HG03457 (cell line): ENCODE results near the gene TSHZ2.

ENCODE experiments used
- ATAC-seq: cut with Tn5 transposase; IDR thresholded peaks from one replicate; pipeline ENCODE4 v1.9.1; 2021; ENCODE audit warnings: moderate number of reproducible peaks; ENCODE audit not compliant: unreplicated experiment

Gene TSHZ2

GRCh38 chr20:53274365-53274764 lies 302.2 kb downstream of the TSHZ2 start:
- no peak for ATAC-seq

GRCh38 chr20:53274807-53275206 lies 302.6 kb downstream of the TSHZ2 start:
- no peak for ATAC-seq

DNA sequence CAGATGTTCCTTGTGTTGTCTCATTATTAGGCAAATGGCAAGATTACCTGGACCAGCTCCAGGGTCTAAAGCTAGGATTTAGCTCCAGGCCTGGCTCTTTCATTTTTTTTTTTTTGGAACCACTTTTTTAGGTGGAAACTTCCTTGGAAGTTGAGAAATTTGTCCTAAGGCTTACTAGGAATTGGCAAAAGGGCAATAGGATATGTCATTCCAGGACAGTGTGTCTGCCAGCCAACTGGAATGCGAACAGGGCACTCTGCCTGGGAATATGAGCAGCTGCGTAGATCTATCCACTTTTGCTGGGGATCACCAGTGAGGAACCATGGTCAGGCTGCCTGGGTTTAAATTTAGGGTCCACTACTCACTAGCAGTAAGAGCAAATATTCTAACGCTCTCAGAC lies 304.0 kb downstream of the TSHZ2 start:
- no peak for ATAC-seq

DNA sequence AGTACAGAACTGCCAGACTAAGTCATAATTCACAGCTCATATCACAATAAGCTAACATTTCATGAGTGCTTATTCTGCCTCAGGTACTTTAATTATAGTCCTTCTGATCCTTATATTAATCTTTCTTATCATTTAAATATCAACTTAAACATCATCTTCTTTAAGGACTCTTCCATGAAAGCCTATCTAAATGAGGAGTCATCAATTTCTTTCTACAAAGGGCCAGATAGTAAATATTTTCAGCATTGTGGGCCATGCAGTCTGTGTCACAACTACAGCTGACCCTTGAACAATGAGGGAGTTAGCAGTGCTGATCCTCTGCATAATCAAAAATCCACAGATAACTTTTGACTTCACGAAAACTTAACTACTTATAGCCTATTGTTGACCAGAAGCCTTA lies 306.4 kb downstream of the TSHZ2 start:
- no peak for ATAC-seq

GRCh38 chr20:53279735-53280134 lies 307.6 kb downstream of the TSHZ2 start:
- no peak for ATAC-seq

DNA sequence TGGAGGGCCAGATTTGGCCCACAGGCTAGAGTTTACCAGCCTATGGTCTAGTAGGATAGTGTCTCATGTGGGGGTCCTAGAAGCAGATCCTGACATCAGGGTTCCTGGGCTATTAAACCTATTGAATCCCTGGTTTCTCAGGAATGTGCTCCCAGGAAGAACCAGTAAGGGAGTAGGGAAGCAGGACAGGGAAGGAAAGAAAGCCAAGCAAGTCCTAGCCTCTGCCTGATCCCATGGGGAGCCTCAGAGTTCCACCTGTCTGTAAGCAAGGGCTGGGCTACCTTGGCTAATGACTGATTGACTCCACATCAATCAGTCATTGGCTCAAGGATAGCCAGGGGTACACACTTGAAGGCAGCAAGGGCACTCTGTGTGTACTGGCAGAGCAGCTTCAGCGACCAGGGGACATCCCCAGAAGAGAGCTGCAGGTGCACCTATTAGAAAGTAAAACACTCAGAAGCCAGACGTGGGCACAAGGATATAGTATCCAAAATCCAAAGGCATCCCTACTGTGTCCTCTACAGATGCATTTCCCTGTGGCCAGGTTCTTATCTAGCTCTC lies 309.5 kb downstream of the TSHZ2 start:
- no peak for ATAC-seq

- no peak for ATAC-seq
Measured at GRCh38 chr20:53282217-53282955, 310.2 kb downstream of the TSHZ2 start.

DNA sequence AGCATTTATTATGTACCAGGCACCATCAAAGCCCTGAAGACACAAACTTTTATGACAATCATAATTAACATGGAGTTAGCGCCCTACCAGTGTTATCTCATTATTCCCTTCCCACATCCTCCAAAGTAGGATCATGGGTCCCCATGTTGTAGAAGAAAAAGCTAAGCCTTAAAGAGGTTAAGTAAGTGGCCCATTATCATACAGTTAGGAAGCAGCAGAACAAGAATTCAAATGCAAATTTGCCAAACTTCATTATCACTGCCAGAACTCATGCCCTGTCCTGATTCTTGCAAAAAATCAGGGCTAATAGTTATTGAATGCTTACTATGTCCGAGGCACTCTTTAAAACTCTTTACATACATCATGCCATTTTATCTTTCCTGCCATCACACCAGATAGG lies 310.9 kb downstream of the TSHZ2 start:
- no peak for ATAC-seq

- ATAC-seq: no peak
Measured at GRCh38 chr20:53283597-53283996, 311.4 kb downstream of the TSHZ2 start.

- no peak for ATAC-seq
Measured at GRCh38 chr20:53284256-53284655, 312.1 kb downstream of the TSHZ2 start.

- ATAC-seq: no peak
Measured at GRCh38 chr20:53284696-53285095, 312.5 kb downstream of the TSHZ2 start.

DNA sequence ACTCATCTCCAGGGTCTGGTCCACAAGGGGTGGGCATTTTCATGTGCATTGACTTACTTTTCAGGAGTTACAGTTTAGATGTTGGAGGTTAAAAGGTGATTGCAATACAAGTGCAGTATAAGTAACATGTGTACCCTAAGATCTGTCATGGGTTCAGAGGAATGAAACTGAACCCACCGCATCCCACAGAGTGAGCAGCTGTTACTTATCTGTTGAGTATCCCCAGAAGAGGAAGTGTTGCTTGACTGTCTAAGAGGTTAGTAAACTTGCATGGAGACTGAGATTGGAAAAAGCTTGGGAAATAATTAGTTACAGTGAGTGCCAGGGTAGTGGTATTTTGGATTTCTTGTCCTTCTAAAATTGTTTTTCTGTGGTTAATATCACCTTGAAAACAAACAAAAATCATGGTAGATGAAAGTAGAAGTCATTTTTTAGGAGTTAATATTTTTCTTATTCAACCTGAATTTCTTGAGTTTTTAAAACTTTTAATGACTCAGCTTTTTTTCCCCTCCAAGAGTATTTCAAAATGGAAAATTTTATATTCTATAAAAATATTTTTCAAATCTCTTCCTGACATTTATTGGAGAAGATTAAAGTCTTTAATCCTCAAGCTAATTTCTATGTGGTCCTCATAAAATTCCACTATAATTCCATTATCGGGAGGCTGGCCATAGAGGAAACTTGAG lies 315.3 kb downstream of the TSHZ2 start:
- ATAC-seq: no peak

GRCh38 chr20:53291548-53291947 lies 319.4 kb downstream of the TSHZ2 start:
- no peak for ATAC-seq

- ATAC-seq: no peak
Measured at GRCh38 chr20:53292347-53292746, 320.2 kb downstream of the TSHZ2 start.

DNA sequence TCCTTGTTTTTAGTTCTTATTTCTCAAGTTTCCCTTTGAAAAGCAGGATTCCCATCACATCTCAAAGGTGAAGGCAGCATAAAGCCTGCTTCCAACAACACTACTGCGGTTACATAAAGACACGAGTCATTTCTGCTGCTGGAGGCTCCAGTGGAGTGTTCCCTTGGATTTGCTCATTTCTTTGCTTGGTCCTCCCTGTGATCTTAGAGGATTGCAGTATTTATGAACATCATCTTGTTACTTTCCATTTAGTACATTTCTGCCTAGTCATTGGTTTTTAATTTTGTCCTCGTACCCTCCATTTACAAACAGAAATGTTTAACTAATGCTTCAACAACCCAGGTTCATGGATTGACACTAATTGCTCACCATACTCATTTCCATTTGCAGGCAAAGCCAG lies 322.6 kb downstream of the TSHZ2 start:
- no peak for ATAC-seq

DNA sequence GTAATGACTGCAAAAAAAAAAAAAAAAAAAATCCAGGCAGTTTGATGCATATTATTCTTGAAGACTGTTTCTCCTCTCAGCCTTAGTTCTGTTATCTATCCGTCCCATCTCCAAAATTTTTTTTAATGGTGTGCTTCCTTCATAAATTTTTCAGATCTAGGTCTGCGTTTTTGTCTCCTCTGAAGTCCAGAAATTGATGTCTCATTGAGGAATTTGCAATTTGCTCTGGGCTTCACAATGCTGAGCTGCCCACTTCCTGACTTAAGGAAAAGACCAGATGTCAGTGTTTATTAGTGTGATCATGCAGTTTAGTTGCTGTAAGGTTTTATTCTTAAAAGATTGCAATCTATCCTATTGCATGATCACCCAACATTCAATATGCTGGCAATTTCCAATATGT lies 323.9 kb downstream of the TSHZ2 start:
- ATAC-seq: no peak

- no peak for ATAC-seq
Measured at GRCh38 chr20:53296451-53297153, 324.4 kb downstream of the TSHZ2 start.

GRCh38 chr20:53297154-53297529 lies 325.0 kb downstream of the TSHZ2 start:
- ATAC-seq: no peak

DNA sequence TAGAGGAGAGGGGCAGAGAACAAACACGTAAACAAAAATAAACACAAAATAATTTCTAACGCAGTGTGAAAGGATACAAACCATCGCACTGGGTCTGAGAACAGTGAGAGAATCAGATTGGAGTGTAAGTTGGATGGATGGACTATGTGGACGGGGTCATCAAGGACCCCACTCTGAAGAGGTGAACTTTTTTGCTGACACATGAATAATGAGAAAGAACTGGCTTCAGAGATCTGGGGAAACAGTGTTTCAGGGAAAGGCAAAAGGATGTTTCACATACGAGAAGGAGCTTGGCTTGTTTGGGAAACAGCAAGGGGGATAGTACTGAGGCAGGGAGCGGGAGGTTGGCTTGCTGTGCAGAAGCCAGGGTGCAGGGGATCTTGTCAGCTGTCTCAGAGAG lies 326.1 kb downstream of the TSHZ2 start:
- no peak for ATAC-seq

- ATAC-seq: no peak
Measured at GRCh38 chr20:53298911-53299310, 326.8 kb downstream of the TSHZ2 start.

DNA sequence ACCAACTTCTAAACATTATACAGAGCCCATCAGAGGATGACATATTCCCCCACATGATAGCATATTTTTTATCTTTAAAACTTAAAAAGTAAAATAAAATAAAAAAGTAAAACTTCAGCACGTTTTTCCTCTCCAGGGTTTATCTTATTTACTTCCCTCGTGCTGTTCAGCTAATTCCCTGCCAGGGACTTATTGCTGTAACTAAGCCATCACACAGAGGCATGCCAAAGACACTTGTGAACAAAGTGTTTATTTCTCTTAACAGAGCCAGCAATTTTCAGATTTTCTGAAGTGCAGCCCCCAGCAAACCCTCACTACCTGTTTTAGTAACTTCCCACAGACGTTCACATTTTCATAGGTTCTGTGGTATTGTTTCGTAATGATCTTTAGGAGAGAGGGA lies 327.7 kb downstream of the TSHZ2 start:
- ATAC-seq: no peak

GRCh38 chr20:53301869-53302268 lies 329.7 kb downstream of the TSHZ2 start:
- ATAC-seq: no peak
